Neural progenitor cell (in vitro differentiated cells): ENCODE data around the gene TAB2. TPM values are rescaled to one million over a fixed set of nuclear protein-coding genes. Genes with fewer than 3 reads are reported as not detected.

Experiments used
- DNase-seq: peaks from one replicate; pipeline ENCODE4 v3.0.0-alpha.2; 2016; ENCODE audit warnings: low spot score
- H2AFZ ChIP-seq: fragments of 200-600 bp; sonication (generic); replicated peaks from 2 replicates; pipeline ENCODE4 v1.6.1; 2016; ENCODE audit warnings: antibody characterized with exemption
- H3F3A ChIP-seq: fragments of 200-600 bp; sonication (generic); 2 replicates; pipeline ENCODE4 v1.6.1; 2016; ENCODE audit warnings: antibody characterized with exemption, low read depth
- H3K27ac ChIP-seq: fragments of 200-600 bp; sonication (generic); 2 replicates; pipeline ENCODE4 v1.5.1; 2016; ENCODE audit warnings: mild to moderate bottlenecking
- H3K27me3 ChIP-seq: fragments of 200-600 bp; sonication (generic); 2 replicates; pipeline ENCODE4 v1.6.1; 2016; ENCODE audit warnings: mild to moderate bottlenecking, moderate library complexity
- H3K36me3 ChIP-seq: fragments of 200-600 bp; sonication (generic); 2 replicates; pipeline ENCODE4 v1.5.1; 2016
- H3K4me1 ChIP-seq: fragments of 200-600 bp; sonication (generic); 2 replicates; pipeline ENCODE4 v1.6.1; 2016; ENCODE audit warnings: mixed run types
- H3K4me2 ChIP-seq: fragments of 200-600 bp; sonication (generic); 2 replicates; pipeline ENCODE4 v1.6.1; 2016
- H3K4me3 ChIP-seq: fragments of 200-600 bp; sonication (generic); 2 replicates; pipeline ENCODE4 v1.5.1; 2016
- H3K79me2 ChIP-seq: fragments of 200-600 bp; sonication (generic); 2 replicates; pipeline ENCODE4 v1.6.1; 2016; ENCODE audit warnings: low read depth
- H3K9ac ChIP-seq: fragments of 200-600 bp; sonication (generic); 2 replicates; pipeline ENCODE4 v1.6.1; 2016
- H3K9me3 ChIP-seq: fragments of 200-600 bp; sonication (generic); 2 replicates; pipeline ENCODE4 v1.5.1; 2016; ENCODE audit warnings: low read depth
- H4K20me1 ChIP-seq: fragments of 200-600 bp; sonication (generic); 2 replicates; pipeline ENCODE4 v1.6.1; 2016; ENCODE audit warnings: low read depth
- H3K27ac Mint-ChIP-seq: 3 replicates; pipeline ENCODE4 v1.8.0; 2021; ENCODE audit warnings: mixed read lengths
- H3K27me3 Mint-ChIP-seq: 2 replicates; pipeline ENCODE4 v1.8.0; 2022; ENCODE audit warnings: low read depth, mild to moderate bottlenecking, inconsistent platforms, moderate library complexity, mixed read lengths; ENCODE audit not compliant: insufficient read depth
- H3K36me3 Mint-ChIP-seq: 3 replicates; pipeline ENCODE4 v1.8.0; 2021; ENCODE audit warnings: mixed read lengths
- H3K4me1 Mint-ChIP-seq: 3 replicates; pipeline ENCODE4 v1.8.0; 2021; ENCODE audit warnings: mixed read lengths
- H3K4me3 Mint-ChIP-seq: 3 replicates; pipeline ENCODE4 v1.8.0; 2021; ENCODE audit warnings: mild to moderate bottlenecking, moderate library complexity, mixed read lengths
- H3K9me3 Mint-ChIP-seq: 3 replicates; pipeline ENCODE4 v1.8.0; 2020; ENCODE audit warnings: mixed read lengths
- EZH2 ChIP-seq: fragments of 200-600 bp; sonication (generic); IDR thresholded peaks from 2 replicates; pipeline ENCODE4 v1.6.1; 2017; ENCODE audit warnings: antibody characterized with exemption, mild to moderate bottlenecking, moderate library complexity
- EZH2phosphoT487 ChIP-seq: fragments of 200-600 bp; sonication (generic); IDR thresholded peaks from 2 replicates; pipeline ENCODE4 v1.6.1; 2017; ENCODE audit warnings: antibody characterized with exemption
- total RNA-seq: library from RNA; depleted of rRNA; stranded (reverse); fragments of >200 nt; gene quantifications from 2 replicates; pipeline ENCODE4 v1.2.3, GENCODE V29; 2015; ENCODE audit warnings: low replicate concordance
- TF ChIP-seq, protein P1 (sequence below): fragments of 200-600 bp; sonication (generic); IDR thresholded peaks from 2 replicates; pipeline ENCODE4 v1.5.1; 2017; ENCODE audit warnings: antibody characterized with exemption, mild to moderate bottlenecking

TAB2 gene
- total RNA-seq, 1 donor from 2014 or later, result 70.9 TPM

DNA sequence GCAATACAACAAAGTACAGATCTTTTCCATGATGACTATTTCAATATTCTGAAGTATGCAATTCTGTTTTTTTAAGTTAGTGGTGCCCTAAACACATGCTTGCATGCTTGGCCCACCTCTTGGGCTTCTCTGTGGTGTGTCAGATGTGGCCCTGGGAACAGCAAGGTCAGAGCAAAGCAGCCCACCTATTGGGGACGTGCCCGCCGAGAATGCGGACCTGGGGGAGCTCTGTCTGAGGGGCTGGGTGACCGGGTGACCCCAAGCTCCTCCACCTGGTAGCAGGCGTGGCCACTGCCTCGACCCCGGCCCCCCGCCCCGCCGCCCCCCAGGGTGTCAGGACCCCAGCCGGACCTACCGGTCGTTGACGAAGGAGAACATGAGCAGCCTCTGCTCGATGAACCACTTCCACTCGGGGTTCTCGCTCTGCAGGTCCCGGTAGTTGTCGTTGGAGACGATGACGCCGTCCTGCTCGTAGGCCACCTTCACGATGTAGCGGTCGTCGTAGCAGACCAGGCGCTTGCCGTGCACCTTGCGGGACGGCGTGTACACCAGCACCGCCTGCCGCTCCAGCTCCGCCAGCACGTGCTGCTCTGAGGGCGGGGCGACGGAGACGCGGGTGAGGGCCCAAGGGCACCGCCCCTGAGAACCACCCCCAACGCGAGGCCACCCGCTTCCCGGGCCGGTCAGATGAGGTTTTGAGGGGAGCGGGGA lies 139.0 kb downstream of the TAB2 start:
- Histone ChIP-seq H3K36me3 (no peaks in the 10 kb centered on the region), H4K20me1 (no peaks in the 10 kb centered on the region), H2AFZ (no peak overlapping the region), H3K27ac (no peak overlapping the region), H3K4me2 (no peak overlapping the region), H3K4me3 (no peak overlapping the region), H3K79me2 (no peaks in the 10 kb centered on the region), H3K9me3 (no peaks in the 10 kb centered on the region), H3K4me1 (peaks cover 4% of the 10 kb centered on the region), H3K27me3 (peaks cover 31% of the 10 kb centered on the region), H3F3A (no peaks in the 10 kb centered on the region), H3K9ac (no peak overlapping the region)
- Mint-ChIP-seq H3K4me3 (no peak overlapping the region), H3K4me1 (peaks cover 8% of the 10 kb centered on the region), H3K36me3 (no peaks in the 10 kb centered on the region), H3K27me3 (peaks cover 1% of the 10 kb centered on the region), H3K27ac (no peak overlapping the region), H3K9me3 (no peaks in the 10 kb centered on the region)
- DNase-seq, result no peak
- no peak for TF ChIP-seq EZH2phosphoT487

DNA sequence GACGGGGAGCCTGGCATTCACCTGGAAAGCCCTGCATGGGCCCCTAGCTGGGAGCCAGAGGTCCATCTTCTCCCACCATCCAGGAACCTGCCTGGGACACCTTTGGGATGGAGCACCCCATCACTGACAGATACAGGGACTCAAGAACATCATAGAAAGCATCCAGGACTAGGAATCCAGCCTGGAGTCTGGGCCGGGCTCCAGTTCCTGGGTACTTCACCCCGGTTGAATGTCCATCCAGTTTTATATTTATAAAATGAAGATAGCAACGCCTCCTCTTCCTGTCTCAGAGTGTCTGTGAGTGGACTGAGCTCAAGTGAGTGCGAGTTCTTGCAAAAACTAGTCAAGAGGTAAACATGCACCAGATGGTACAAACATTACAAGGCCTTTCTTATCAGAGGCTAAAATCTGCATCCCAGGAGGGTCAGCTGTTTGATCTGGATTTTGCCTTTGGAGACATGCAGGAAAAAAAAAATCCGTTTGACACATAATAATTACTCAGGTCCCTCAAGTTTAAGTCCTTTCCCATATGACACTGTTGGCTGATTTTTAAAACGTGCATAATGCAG lies 139.9 kb downstream of the TAB2 start:
- no peak overlapping the region for H2AFZ ChIP-seq
- Mint-ChIP-seq H3K4me1 (peaks cover 5% of the 10 kb centered on the region), H3K27ac (no peak overlapping the region), H3K9me3 (no peaks in the 10 kb centered on the region), H3K36me3 (no peaks in the 10 kb centered on the region), H3K4me3 (no peak overlapping the region), H3K27me3 (no peaks in the 10 kb centered on the region)
- H3K9me3 ChIP-seq, result no peaks in the 10 kb centered on the region
- no peaks in the 10 kb centered on the region for H3K4me1 ChIP-seq
- no peaks in the 10 kb centered on the region for H3K36me3 ChIP-seq
- no peaks in the 10 kb centered on the region for H3K79me2 ChIP-seq
- no peaks in the 10 kb centered on the region for H4K20me1 ChIP-seq
- H3K9ac ChIP-seq, result no peak overlapping the region
- H3K27ac ChIP-seq, result no peak overlapping the region
- peaks cover 22% of the 10 kb centered on the region for H3K27me3 ChIP-seq
- TF ChIP-seq, protein P1, sequence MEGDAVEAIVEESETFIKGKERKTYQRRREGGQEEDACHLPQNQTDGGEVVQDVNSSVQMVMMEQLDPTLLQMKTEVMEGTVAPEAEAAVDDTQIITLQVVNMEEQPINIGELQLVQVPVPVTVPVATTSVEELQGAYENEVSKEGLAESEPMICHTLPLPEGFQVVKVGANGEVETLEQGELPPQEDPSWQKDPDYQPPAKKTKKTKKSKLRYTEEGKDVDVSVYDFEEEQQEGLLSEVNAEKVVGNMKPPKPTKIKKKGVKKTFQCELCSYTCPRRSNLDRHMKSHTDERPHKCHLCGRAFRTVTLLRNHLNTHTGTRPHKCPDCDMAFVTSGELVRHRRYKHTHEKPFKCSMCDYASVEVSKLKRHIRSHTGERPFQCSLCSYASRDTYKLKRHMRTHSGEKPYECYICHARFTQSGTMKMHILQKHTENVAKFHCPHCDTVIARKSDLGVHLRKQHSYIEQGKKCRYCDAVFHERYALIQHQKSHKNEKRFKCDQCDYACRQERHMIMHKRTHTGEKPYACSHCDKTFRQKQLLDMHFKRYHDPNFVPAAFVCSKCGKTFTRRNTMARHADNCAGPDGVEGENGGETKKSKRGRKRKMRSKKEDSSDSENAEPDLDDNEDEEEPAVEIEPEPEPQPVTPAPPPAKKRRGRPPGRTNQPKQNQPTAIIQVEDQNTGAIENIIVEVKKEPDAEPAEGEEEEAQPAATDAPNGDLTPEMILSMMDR, result no peak
- no peak for TF ChIP-seq EZH2phosphoT487
- no peak for TF ChIP-seq EZH2
- DNase-seq, result no peak
- no peaks in the 10 kb centered on the region for H3F3A ChIP-seq
- H3K4me3 ChIP-seq, result no peak overlapping the region
- H3K4me2 ChIP-seq, result no peak overlapping the region

DNA sequence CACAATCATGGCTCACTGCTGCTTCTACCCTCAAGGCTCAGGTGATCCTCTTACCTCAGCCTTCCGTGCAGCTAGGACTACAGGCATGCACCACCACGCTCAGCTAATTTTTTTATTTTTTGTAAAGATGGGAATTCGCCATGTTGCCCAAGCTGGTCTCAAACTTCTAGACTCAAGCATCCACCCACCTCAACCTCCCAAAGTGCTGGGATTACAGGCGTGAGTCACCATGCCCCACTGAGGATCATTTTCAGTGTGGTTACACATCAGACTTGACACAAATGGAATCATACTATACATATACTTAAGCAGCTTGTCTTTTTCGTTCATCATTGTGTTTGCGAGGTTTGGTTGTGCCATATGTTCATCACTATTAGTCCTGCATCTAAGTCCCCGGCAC lies 140.7 kb downstream of the TAB2 start:
- H3K9me3 Mint-ChIP-seq, result no peaks in the 10 kb centered on the region
- Histone ChIP-seq H3K4me3 (no peak overlapping the region), H3K27me3 (peaks cover 14% of the 10 kb centered on the region), H3K4me2 (no peak overlapping the region), H3K9ac (no peak overlapping the region), H3K27ac (no peak overlapping the region), H3F3A (no peaks in the 10 kb centered on the region), H4K20me1 (no peaks in the 10 kb centered on the region), H3K9me3 (no peaks in the 10 kb centered on the region), H3K36me3 (no peaks in the 10 kb centered on the region), H3K79me2 (no peaks in the 10 kb centered on the region), H2AFZ (no peak overlapping the region), H3K4me1 (no peaks in the 10 kb centered on the region)
- no peak overlapping the region for H3K4me3 Mint-ChIP-seq
- no peak overlapping the region for H3K27ac Mint-ChIP-seq
- TF ChIP-seq EZH2phosphoT487 (no peak), EZH2 (no peak)
- TF ChIP-seq, protein P1, result no peak
- H3K36me3 Mint-ChIP-seq, result no peaks in the 10 kb centered on the region
- H3K4me1 Mint-ChIP-seq, result peaks cover 5% of the 10 kb centered on the region
- no peak for DNase-seq
- no peaks in the 10 kb centered on the region for H3K27me3 Mint-ChIP-seq

DNA sequence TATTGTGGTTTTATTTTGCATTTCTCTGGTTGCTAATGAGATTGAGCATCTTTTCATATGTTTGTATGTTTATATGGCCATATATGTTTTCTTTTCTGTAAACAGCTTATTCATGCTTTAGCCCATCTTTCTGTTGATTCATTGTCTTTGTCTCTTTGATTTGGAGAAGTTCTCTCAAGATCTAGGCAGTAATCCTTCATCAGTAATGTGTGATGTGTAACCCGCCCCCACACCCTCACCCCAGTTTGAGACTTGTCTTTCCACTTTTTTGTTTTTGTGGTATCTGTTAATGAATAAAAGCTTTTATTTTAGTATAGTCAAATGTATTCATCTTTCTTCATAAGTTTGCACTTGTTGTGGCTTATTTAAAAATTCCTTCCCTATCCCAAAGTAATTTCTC lies 141.3 kb downstream of the TAB2 start:
- no peak for DNase-seq
- Mint-ChIP-seq H3K27me3 (no peaks in the 10 kb centered on the region), H3K27ac (no peak overlapping the region), H3K4me3 (no peak overlapping the region), H3K4me1 (peaks cover 5% of the 10 kb centered on the region), H3K36me3 (no peaks in the 10 kb centered on the region), H3K9me3 (no peaks in the 10 kb centered on the region)
- Histone ChIP-seq H4K20me1 (no peaks in the 10 kb centered on the region), H2AFZ (no peak overlapping the region), H3K79me2 (no peaks in the 10 kb centered on the region), H3K4me3 (no peak overlapping the region), H3F3A (no peaks in the 10 kb centered on the region), H3K27ac (no peak overlapping the region), H3K9ac (no peak overlapping the region), H3K9me3 (no peaks in the 10 kb centered on the region), H3K4me1 (no peaks in the 10 kb centered on the region), H3K4me2 (no peak overlapping the region), H3K27me3 (peaks cover 8% of the 10 kb centered on the region), H3K36me3 (no peaks in the 10 kb centered on the region)
- TF ChIP-seq, protein P1, result no peak
- no peak for TF ChIP-seq EZH2
- no peak for TF ChIP-seq EZH2phosphoT487
